ENCODE data around the gene BANP.
"Not testable (repeated sequence)": the region's sequence is repeated elsewhere in the genome, so short reads cannot be mapped to it uniquely, and the experiment has no call there.

The BANP gene

DNA sequence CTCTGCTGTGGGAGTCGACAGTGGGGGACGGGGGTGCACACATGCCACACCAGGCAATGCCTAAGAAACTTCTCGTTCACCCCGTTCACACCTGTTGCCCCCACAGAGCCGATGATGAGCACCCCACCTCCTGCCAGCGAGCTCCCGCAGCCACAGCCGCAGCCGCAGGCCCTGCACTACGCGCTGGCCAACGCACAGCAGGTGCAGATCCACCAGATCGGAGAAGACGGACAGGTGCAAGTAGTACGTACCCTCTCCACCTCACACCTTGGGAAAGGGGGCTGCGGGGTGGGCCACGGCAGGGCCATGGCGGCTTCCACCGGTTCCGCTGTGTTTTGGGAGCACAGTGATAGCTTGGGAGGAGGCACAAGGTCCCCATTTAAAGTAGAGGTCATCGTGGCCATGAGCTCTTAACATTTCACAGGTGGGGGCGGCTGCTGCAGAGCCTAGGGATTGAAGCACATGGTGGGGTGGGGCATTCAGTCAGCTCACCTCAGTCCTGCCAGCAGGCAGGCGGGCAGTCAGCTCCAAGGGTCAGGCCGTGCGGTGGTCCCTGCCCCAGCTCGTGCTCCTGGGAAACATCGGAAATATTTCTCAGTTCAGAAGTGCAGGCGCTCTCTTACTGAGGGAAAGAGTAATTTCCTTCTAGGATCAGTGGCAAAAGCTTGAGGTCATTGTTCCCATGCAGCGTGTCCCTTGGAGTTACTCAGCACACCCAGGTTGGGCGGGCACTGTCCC, 81.9 kb downstream of the BANP start:
- FAIRE-seq, result not testable (repeated sequence)

DNA sequence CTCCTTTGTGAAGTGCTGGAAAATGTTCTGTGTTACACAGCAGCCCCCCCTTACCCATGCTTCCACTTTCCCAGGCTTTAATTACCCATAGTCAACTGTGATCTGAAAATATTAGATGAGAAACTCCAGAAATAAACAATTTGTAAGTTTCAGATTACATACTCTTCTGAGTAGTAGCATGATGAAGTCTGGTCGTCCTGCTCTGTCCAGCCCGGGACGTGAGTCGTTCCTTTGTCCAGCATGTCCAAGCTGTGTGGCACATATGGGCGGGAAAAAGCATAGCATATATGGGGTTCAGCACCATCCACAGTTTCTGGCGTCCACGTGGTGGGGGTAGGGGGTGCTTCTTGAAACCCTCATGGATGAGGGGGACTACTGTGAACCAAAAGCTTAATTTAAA, 83.5 kb downstream of the BANP start:
- no peak for FAIRE-seq

GRCh38 chr16:88035292-88035691, 84.1 kb downstream of the BANP start:
- no peak for FAIRE-seq

- not testable (repeated sequence) for FAIRE-seq
These were observed 84.8 kb downstream of the BANP start for GRCh38 chr16:88035884-88036639.

- FAIRE-seq, result not testable (repeated sequence)
These were observed 85.4 kb downstream of the BANP start for GRCh38 chr16:88036640-88036996.

DNA sequence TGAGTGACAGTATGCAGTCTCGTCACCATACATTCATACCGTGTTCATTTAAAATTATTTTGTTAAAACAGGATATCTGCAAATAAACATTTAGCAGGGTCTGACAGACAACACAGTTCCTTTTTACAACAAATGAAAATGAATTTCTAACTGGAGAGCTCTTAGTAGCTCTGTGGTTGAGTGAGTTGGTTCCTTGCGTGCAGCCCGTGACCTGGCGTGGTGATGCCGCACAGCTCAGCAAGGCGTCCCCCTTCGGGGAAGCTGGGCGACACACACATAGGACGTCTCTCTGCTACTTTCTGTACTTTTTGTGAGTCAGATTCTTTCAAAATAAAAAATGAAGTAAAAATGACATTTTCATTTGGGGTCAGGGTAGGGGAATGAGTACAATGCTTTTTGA, 86.1 kb downstream of the BANP start:
- not testable (repeated sequence) for FAIRE-seq

- not testable (repeated sequence) for FAIRE-seq
These were observed 86.8 kb downstream of the BANP start for GRCh38 chr16:88037876-88038525.

- FAIRE-seq, result not testable (repeated sequence)
These were observed 87.3 kb downstream of the BANP start for GRCh38 chr16:88038526-88038908.

DNA sequence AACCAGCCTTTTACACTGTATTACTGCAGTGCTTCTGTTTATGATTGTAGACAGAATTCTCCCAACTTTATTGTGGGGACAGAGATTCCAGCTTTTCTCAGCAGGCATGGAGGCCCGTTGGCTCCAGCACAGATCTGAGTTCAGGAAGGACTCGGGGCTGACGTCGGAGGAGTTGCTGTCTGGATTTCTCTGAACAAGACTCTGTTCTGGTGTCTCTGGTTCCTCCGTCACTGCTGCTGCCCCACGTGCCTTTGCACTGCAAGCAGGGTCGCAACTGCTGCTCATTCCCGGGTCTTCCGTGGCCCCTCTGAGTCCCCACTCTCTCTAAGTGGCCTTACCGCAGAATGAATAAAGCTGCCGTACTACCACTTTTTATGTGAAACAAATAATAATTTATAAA, 88.4 kb downstream of the BANP start:
- FAIRE-seq, result no peak

DNA sequence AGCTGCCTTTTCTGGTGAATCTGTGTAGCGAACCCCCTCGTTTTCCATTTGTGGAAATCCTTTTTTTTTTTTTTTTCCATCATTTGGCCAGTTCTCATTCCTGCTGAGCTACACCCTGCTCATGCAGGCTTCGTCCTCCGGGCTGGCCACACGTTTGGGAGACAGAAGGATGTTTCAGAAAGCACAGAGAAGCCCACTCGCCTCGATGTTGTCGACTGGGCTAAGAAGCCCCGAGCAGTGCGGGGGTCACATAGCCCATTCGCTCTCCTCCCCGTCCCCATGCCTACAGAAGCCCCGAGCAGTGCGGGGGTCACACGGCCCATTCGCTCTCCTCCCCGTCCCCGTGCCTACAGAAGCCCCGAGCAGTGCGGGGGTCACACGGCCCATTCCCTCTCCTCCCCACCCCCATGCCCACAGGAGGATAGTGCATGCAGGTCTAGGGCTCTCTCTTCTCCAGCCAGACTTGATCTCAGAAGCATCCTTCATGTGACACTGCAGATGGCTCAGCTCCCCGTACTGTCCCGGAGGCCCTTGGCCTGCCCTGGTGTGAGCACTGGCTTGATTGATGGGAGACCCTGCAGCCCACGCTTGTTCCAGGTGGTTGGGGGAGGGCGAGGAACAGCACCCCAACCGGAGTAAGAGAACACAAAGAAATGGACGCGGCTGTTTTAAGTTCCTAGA, 89.1 kb downstream of the BANP start:
- FAIRE-seq, result not testable (repeated sequence)

DNA sequence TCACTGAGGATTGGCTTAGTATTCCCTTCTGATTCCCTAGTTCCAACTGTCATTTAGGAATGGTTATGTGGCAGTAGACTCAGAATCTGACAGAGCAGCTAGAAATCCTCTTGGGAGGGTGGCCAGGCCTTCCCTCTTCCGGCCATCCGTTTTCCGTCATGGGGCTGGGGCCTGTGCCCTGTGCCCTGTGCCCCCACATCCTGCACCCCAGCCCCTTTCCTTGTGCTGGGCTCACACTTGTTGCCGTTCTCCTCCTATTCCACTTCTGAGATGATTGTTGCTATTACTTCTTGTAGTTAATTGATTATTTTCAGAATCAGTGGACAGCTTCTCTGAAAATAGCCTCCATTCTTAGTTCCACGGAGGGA, 89.6 kb downstream of the BANP start:
- not testable (repeated sequence) for FAIRE-seq

DNA sequence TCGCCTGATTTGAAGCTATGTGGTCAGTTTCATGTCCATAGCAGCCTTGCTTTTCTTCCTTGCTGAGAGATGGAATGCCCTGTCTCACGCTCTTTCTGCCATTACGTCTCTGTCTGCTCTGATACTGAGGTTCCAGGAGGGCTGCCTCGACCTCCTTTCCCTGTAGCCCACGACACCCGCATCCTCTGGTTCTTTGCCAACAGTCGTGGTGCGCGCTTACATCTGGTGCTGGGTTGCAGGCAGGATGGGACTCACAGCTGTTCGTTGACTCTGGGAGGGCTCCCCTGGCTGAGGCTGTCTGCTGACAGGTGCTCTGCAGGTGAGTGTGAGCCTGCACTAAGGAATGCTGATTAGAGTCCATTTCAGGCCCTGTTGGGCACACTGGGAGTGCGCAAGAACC, 90.3 kb downstream of the BANP start:
- FAIRE-seq, result not testable (repeated sequence)

- not testable (repeated sequence) for FAIRE-seq
These were observed 90.8 kb downstream of the BANP start for GRCh38 chr16:88041986-88042562.

DNA sequence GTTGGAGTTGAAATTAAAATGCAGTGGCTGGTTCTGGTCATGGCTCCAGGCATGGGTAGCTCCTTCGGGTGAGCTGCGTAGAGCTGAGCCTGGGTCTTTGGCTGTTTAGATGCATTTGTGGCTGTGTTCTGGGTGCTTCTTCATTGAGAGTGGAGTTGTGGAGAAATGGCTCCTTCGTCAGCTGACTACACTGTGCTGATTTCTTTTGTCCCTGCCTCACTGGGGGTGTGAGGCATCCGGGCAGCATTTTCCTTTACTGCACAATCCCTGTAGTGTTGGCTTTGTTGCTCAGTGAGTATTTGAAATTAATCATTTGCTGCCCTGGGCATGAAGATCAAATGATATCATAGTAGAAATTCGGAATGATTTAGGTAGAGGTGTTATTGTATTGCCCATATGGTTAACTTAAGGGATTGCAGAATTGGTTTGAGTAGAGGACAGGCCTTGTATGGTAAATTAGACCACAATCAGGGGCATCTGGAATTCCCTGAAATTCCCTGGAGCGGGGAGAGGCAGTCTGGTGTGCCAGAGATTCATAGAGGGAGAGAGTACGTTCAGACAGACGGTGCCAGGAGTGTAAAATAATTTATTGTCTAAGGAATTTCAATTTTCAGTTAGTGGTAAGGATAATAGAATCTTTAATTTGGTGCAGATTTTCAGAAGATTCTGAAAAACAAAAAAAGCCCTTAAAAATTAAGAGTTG, 92.1 kb downstream of the BANP start:
- FAIRE-seq, result not testable (repeated sequence)

GRCh38 chr16:88044121-88044581, 92.9 kb downstream of the BANP start:
- not testable (repeated sequence) for FAIRE-seq

DNA sequence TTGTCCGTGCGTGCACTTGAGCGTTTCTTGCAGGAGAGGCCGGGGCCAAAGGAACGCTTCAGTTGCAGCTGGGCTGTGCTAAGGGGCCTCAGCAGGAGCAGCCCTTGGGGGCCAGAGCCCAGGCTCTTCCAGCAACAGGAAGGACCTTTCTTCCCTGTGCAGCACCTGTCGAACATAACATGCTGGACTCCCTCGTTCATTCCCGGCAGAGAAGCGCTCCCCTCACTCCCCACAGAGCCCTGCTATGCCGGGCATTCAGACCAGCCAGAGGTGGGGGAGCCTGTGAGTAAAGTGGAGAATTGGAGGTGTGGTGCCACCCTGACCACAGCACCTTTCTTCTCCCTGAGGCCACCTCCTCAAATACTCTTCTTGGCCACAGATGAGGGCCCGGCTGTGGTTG, 94.1 kb downstream of the BANP start:
- FAIRE-seq, result not testable (repeated sequence)

GRCh38 chr16:88045820-88046303, 94.6 kb downstream of the BANP start:
- FAIRE-seq, result no peak

DNA sequence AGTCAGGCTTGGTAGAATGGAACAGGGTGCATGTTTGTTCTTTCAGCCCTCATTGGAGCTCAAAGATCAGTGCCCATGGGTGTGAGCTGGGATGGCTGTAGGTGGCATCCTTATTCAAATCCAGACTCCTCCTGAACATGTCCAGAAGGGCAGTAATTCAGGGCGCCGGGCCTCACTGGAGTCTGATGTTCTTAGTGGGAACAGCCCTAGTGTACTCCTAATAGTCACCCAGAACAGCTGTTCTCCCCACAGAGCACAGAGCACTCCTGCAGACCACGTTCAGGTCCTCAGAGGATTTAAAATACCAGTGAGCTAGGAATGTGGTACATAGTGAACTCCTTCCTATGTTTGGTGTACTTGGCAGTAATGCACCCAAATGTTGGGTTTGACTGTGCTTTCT, 96.2 kb downstream of the BANP start:
- no peak for FAIRE-seq

GRCh38 chr16:88048985-88049384, 97.8 kb downstream of the BANP start:
- FAIRE-seq, result no peak

DNA sequence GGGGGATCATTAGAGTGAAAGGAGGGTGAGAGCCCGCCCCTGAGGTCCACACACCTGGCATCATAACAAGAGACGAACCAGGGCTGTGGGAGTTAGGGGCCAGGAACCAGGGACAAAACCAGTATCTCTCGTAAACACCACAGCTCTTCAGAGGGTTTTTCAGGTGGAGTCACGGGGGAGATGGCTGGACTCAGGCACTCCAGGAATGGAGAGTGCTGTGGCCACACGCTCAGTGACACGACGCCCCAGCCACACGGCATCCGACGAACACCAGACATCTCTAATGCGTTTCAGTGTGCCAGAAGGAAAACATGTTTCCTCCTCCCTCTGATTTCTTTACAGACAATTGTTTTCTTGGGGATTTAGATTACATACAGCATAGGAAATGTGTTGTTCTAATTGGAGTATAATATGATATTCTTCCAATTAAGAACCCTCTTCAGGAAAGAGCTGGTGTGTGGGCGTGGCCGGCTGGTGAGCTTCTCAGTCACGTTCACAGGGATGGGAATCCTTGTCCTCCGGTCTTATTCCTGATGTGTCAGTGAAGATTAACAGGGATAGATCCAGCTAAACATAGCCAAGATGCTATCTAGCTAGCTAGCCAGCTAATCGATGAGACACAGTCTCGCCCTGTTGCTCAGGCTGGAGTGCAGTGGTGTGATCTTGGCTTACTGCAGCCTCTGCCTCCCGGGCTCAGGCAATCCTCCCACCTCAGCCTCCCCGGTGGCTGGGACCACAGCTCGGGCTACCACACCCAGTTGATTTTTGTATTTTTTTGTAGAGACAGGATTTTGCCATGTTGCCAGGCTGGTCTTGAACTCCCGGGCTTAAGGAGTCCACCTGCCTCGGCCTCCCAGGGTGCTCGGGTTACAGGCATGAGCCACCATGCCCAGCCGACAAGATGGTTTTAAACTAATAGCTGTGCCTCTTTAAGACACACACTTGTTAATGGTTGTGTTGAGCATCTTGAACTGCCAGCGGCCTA, 98.6 kb downstream of the BANP start:
- no peak for FAIRE-seq
